ENCODE results near the gene MMP2.

MMP2 gene

GRCh38 chr16:55479430-55480140, 587 bp downstream of the MMP2 start:
- H3K9me3 ChIP-seq (ENCODE audit: control insufficient read depth, low read length): no peaks in the 10 kb centered on the region
- no peaks in the 10 kb centered on the region for H3K4me1 ChIP-seq (ENCODE audit: control insufficient read depth, insufficient read depth, low read length)
- 1% methylated on average over 41 of the region's 41 CpGs for WGBS, 2 experiments
- peak overlapping the region; percentile 62 for H3K27ac ChIP-seq (ENCODE audit: insufficient read depth, low read depth, low read length, poor library complexity, severe bottlenecking)
- H3K36me3 ChIP-seq (ENCODE audit: control insufficient read depth, insufficient read depth, low read length): no peaks in the 10 kb centered on the region
- peak overlapping the region; percentile 54 for H3K4me3 ChIP-seq (ENCODE audit: insufficient read depth, low read depth, low read length)
- H3K27me3 ChIP-seq (ENCODE audit: control insufficient read depth, insufficient read depth, low read length, poor library complexity, severe bottlenecking): peaks cover 54% of the 10 kb centered on the region

GRCh38 chr16:55480228-55480655, 1.2 kb downstream of the MMP2 start:
- peaks cover 54% of the 10 kb centered on the region for H3K27me3 ChIP-seq (ENCODE audit: control insufficient read depth, insufficient read depth, low read length, poor library complexity, severe bottlenecking)
- H3K36me3 ChIP-seq (ENCODE audit: control insufficient read depth, insufficient read depth, low read length): no peaks in the 10 kb centered on the region
- 2% methylated on average over 25 of the region's 25 CpGs for WGBS, 2 experiments
- no peaks in the 10 kb centered on the region for H3K4me1 ChIP-seq (ENCODE audit: control insufficient read depth, insufficient read depth, low read length)
- H3K4me3 ChIP-seq (ENCODE audit: insufficient read depth, low read depth, low read length): peak overlapping the region; percentile 54
- no peak overlapping the region for H3K27ac ChIP-seq (ENCODE audit: insufficient read depth, low read depth, low read length, poor library complexity, severe bottlenecking)
- H3K9me3 ChIP-seq (ENCODE audit: control insufficient read depth, low read length): no peaks in the 10 kb centered on the region

GRCh38 chr16:55481023-55481422, 2.0 kb downstream of the MMP2 start:
- whole genome bisulfite sequencing, 2 experiments: 72 to 76% methylated on average over 3 to 4 of the region's 4 CpGs
- no peak overlapping the region for H3K27ac ChIP-seq (ENCODE audit: insufficient read depth, low read depth, low read length, poor library complexity, severe bottlenecking)

GRCh38 chr16:55482056-55482455, 3.1 kb downstream of the MMP2 start:
- 92 to 95% methylated on average over 2 of the region's 2 CpGs for WGBS, 2 experiments
- Histone ChIP-seq H3K27ac (ENCODE audit: insufficient read depth, low read depth, low read length, poor library complexity, severe bottlenecking) (no peak overlapping the region), H3K4me3 (ENCODE audit: insufficient read depth, low read depth, low read length) (no peak overlapping the region), H3K4me1 (ENCODE audit: control insufficient read depth, insufficient read depth, low read length) (no peaks in the 10 kb centered on the region), H3K27me3 (ENCODE audit: control insufficient read depth, insufficient read depth, low read length, poor library complexity, severe bottlenecking) (peaks cover 44% of the 10 kb centered on the region), H3K9me3 (ENCODE audit: control insufficient read depth, low read length) (no peaks in the 10 kb centered on the region), H3K36me3 (ENCODE audit: control insufficient read depth, insufficient read depth, low read length) (peaks cover 3% of the 10 kb centered on the region)

More at GRCh38 chr16:55481023-55481422, 2.0 kb downstream of the MMP2 start:
- Histone ChIP-seq H3K27me3 (ENCODE audit: control insufficient read depth, insufficient read depth, low read length, poor library complexity, severe bottlenecking) (peaks cover 50% of the 10 kb centered on the region), H3K9me3 (ENCODE audit: control insufficient read depth, low read length) (no peaks in the 10 kb centered on the region), H3K4me3 (ENCODE audit: insufficient read depth, low read depth, low read length) (no peak overlapping the region), H3K36me3 (ENCODE audit: control insufficient read depth, insufficient read depth, low read length) (peaks cover 3% of the 10 kb centered on the region), H3K4me1 (ENCODE audit: control insufficient read depth, insufficient read depth, low read length) (no peaks in the 10 kb centered on the region)

GRCh38 chr16:55487048-55487803, 8.2 kb downstream of the MMP2 start:
- WGBS, 2 experiments: 95% methylated on average over 13 of the region's 13 CpGs
- Histone ChIP-seq H3K27me3 (ENCODE audit: control insufficient read depth, insufficient read depth, low read length, poor library complexity, severe bottlenecking) (no peaks in the 10 kb centered on the region), H3K4me1 (ENCODE audit: control insufficient read depth, insufficient read depth, low read length) (no peaks in the 10 kb centered on the region), H3K9me3 (ENCODE audit: control insufficient read depth, low read length) (no peaks in the 10 kb centered on the region), H3K4me3 (ENCODE audit: insufficient read depth, low read depth, low read length) (no peak overlapping the region), H3K27ac (ENCODE audit: insufficient read depth, low read depth, low read length, poor library complexity, severe bottlenecking) (no peak overlapping the region), H3K36me3 (ENCODE audit: control insufficient read depth, insufficient read depth, low read length) (peaks cover 7% of the 10 kb centered on the region)

- H3K4me3 ChIP-seq (ENCODE audit: insufficient read depth, low read depth, low read length): no peak overlapping the region
- H3K9me3 ChIP-seq (ENCODE audit: control insufficient read depth, low read length): no peaks in the 10 kb centered on the region
- peaks cover 7% of the 10 kb centered on the region for H3K36me3 ChIP-seq (ENCODE audit: control insufficient read depth, insufficient read depth, low read length)
- H3K27me3 ChIP-seq (ENCODE audit: control insufficient read depth, insufficient read depth, low read length, poor library complexity, severe bottlenecking): no peaks in the 10 kb centered on the region
- no peak overlapping the region for H3K27ac ChIP-seq (ENCODE audit: insufficient read depth, low read depth, low read length, poor library complexity, severe bottlenecking)
- 92 to 94% methylated on average over 12 of the region's 12 CpGs for WGBS, 2 experiments
- no peaks in the 10 kb centered on the region for H3K4me1 ChIP-seq (ENCODE audit: control insufficient read depth, insufficient read depth, low read length)
These were observed 9.3 kb downstream of the MMP2 start for GRCh38 chr16:55488306-55488705.

- Histone ChIP-seq H3K27ac (ENCODE audit: insufficient read depth, low read depth, low read length, poor library complexity, severe bottlenecking) (no peak overlapping the region), H3K36me3 (ENCODE audit: control insufficient read depth, insufficient read depth, low read length) (peaks cover 7% of the 10 kb centered on the region), H3K4me1 (ENCODE audit: control insufficient read depth, insufficient read depth, low read length) (no peaks in the 10 kb centered on the region), H3K4me3 (ENCODE audit: insufficient read depth, low read depth, low read length) (no peak overlapping the region), H3K9me3 (ENCODE audit: control insufficient read depth, low read length) (no peaks in the 10 kb centered on the region), H3K27me3 (ENCODE audit: control insufficient read depth, insufficient read depth, low read length, poor library complexity, severe bottlenecking) (no peaks in the 10 kb centered on the region)
- 95 to 96% methylated on average over 14 of the region's 14 CpGs for WGBS, 2 experiments
These were observed 10.3 kb downstream of the MMP2 start for GRCh38 chr16:55489119-55489955.

- no peak overlapping the region for H3K4me3 ChIP-seq (ENCODE audit: insufficient read depth, low read depth, low read length)
- H3K4me1 ChIP-seq (ENCODE audit: control insufficient read depth, insufficient read depth, low read length): no peaks in the 10 kb centered on the region
- no peak overlapping the region for H3K27ac ChIP-seq (ENCODE audit: insufficient read depth, low read depth, low read length, poor library complexity, severe bottlenecking)
- H3K27me3 ChIP-seq (ENCODE audit: control insufficient read depth, insufficient read depth, low read length, poor library complexity, severe bottlenecking): no peaks in the 10 kb centered on the region
- peaks cover 7% of the 10 kb centered on the region for H3K36me3 ChIP-seq (ENCODE audit: control insufficient read depth, insufficient read depth, low read length)
- no peaks in the 10 kb centered on the region for H3K9me3 ChIP-seq (ENCODE audit: control insufficient read depth, low read length)
- 95 to 96% methylated on average over 2 of the region's 2 CpGs for WGBS, 2 experiments
These were observed 10.9 kb downstream of the MMP2 start for GRCh38 chr16:55489956-55490265.

- no peaks in the 10 kb centered on the region for H3K4me1 ChIP-seq (ENCODE audit: control insufficient read depth, insufficient read depth, low read length)
- H3K27ac ChIP-seq (ENCODE audit: insufficient read depth, low read depth, low read length, poor library complexity, severe bottlenecking): no peak overlapping the region
- H3K4me3 ChIP-seq (ENCODE audit: insufficient read depth, low read depth, low read length): no peak overlapping the region
- no peaks in the 10 kb centered on the region for H3K9me3 ChIP-seq (ENCODE audit: control insufficient read depth, low read length)
- no peaks in the 10 kb centered on the region for H3K27me3 ChIP-seq (ENCODE audit: control insufficient read depth, insufficient read depth, low read length, poor library complexity, severe bottlenecking)
- peaks cover 7% of the 10 kb centered on the region for H3K36me3 ChIP-seq (ENCODE audit: control insufficient read depth, insufficient read depth, low read length)
- 94 to 98% methylated on average over 2 of the region's 2 CpGs for WGBS, 2 experiments
These were observed 11.3 kb downstream of the MMP2 start for GRCh38 chr16:55490301-55490700.

- H3K27me3 ChIP-seq (ENCODE audit: control insufficient read depth, insufficient read depth, low read length, poor library complexity, severe bottlenecking): no peaks in the 10 kb centered on the region
- peaks cover 4% of the 10 kb centered on the region for H3K36me3 ChIP-seq (ENCODE audit: control insufficient read depth, insufficient read depth, low read length)
- 92 to 97% methylated on average over 6 to 7 of the region's 7 CpGs for WGBS, 2 experiments
- H3K4me1 ChIP-seq (ENCODE audit: control insufficient read depth, insufficient read depth, low read length): peaks cover 3% of the 10 kb centered on the region
- H3K27ac ChIP-seq (ENCODE audit: insufficient read depth, low read depth, low read length, poor library complexity, severe bottlenecking): no peak overlapping the region
- no peak overlapping the region for H3K4me3 ChIP-seq (ENCODE audit: insufficient read depth, low read depth, low read length)
- no peaks in the 10 kb centered on the region for H3K9me3 ChIP-seq (ENCODE audit: control insufficient read depth, low read length)
These were observed 12.7 kb downstream of the MMP2 start for GRCh38 chr16:55491691-55492090.
